NCI-H146 treated with DMSO at 0.1 percent for 48 hours (cell line): ENCODE results near the gene NAA16.
"Not testable (repeated sequence)": the region's sequence is repeated elsewhere in the genome, so short reads cannot be mapped to it uniquely, and the experiment has no call there.

Experiments used
- DNase-seq: peaks from one replicate; lab custom pipeline; 2025; ENCODE audit not compliant: unreplicated experiment; lab: John Stamatoyannopoulos, UW

The NAA16 gene

DNA sequence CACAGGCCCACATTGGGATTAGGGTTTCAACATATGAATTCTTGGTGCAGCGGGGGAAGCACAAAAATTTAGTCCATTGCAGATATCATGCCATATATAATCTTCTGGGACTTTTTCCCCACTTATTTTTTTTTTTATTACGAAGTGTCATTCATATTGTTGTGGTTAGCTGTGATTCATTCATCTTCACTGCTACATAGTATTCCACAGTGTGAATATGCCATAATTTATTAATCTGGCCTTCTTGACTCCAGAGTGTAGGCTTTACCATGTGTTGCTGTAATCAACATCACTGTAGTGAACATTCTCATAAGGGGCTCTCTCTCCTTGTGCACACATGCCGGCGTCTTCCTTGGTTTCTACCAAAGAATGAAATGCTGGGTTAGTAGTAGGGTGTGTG, 92.9 kb downstream of the NAA16 start:
- DNase-seq, result no peak

- no peak for DNase-seq
Measured at GRCh38 chr13:41405367-41405766, 94.3 kb downstream of the NAA16 start.

- DNase-seq, result no peak
Measured at GRCh38 chr13:41407380-41407779, 96.3 kb downstream of the NAA16 start.

- no peak for DNase-seq
Measured at GRCh38 chr13:41408121-41408520, 97.1 kb downstream of the NAA16 start.

DNA sequence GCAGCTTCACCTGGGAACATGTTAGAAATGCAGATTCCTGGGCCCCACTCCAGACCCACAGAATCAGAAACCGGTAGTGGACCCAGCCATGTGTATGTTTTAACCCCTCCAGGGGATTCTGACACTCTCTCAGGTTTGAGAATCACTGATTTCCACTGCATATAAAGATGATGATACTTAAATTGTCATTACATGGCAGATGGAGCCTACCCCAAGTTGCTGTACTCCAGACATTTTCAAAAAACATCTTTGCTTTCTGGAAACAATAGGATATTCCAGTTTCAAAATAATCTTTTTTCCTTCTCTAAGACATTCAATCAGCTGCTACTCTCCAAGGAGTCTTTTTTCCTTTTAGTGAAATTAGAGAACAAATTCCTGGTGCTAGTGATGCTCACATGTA, 97.7 kb downstream of the NAA16 start:
- no peak for DNase-seq

DNA sequence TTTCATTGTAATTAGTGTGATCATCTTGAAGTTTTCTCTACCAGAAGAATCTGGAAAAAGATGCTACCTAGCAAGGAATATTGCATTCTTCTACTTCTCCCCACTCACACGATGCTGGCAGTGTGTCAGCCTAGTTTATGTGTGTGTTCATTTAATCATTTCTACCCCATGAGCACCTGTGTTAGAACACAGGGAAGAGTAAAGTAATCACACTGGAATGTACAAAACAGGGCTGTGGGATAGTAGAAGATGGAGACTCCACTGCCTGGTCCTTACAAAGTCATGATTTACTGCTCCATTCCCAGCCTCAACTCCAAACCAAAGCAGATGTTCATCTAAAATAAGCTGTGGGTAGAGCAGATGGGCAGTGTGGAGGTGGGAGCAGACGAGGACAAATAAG, 98.5 kb downstream of the NAA16 start:
- no peak for DNase-seq

GRCh38 chr13:41411060-41411459, 100.0 kb downstream of the NAA16 start:
- DNase-seq, result no peak

- no peak for DNase-seq
Measured at GRCh38 chr13:41411522-41411921, 100.5 kb downstream of the NAA16 start.

GRCh38 chr13:41413872-41414271, 102.8 kb downstream of the NAA16 start:
- no peak for DNase-seq

GRCh38 chr13:41416276-41416675, 105.2 kb downstream of the NAA16 start:
- DNase-seq, result no peak

DNA sequence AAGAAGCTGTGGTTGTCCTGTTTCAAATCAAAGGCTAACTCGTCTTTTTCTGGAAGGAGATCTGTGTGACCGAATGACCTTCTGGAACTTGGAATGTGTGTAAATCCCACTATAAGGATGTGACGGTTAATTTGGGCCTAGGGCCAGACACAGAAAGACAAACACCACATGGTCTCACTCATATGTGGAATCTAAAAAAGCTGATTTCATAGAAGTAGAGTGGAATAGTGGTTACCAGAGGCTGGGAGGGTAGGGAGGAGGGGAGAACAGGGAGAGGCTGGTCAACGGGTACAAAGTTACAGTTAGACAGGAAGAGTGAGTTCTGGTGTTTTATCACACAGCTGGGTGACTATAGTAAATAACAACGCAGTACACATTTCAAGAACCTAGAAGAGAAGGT, 107.0 kb downstream of the NAA16 start:
- no peak for DNase-seq

DNA sequence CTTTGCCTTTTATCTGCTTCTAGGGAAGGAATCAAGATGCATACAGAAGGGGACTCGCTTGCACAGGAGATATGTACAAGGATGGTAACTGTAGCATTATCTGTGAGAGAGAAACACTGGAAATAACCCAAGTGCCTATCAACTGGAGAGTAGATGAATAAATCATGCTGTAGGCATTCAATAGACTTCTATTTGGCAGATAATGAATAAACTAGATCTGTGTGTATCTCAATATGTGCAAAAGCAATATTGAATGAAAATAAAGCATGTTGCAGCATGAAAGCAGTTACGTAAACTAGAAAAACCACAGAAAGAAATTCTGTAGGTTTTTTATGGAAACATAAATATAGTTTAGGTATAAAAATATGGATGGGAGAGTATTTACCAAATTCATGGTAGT, 107.7 kb downstream of the NAA16 start:
- no peak for DNase-seq

- no peak for DNase-seq
Measured at GRCh38 chr13:41419206-41419605, 108.1 kb downstream of the NAA16 start.

- DNase-seq, result no peak
Measured at GRCh38 chr13:41420146-41420545, 109.1 kb downstream of the NAA16 start.

GRCh38 chr13:41421330-41421729, 110.3 kb downstream of the NAA16 start:
- not testable (repeated sequence) for DNase-seq

GRCh38 chr13:41421983-41422382, 110.9 kb downstream of the NAA16 start:
- DNase-seq, result not testable (repeated sequence)

- DNase-seq, result not testable (repeated sequence)
Measured at GRCh38 chr13:41423259-41423658, 112.2 kb downstream of the NAA16 start.

DNA sequence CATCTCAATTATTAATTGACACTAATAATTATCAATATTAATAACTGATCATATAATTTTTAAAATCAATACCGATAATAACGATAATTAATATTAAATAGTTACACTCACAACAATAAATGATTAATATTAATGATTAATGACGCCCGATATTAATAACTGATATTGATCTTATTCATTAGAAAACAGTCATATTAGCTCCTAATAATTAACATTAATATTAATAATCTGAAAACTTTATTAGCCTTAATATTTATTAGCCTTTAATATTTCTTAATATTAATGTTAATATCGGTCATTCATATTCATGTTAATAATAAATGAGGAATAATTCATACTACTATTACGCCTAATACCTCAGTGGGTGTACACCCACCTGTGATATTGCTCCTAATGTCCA, 113.6 kb downstream of the NAA16 start:
- not testable (repeated sequence) for DNase-seq

- DNase-seq, result no peak
Measured at GRCh38 chr13:41426047-41426446, 115.0 kb downstream of the NAA16 start.
